Measurements from ENCODE around the gene EEF1A2.

EEF1A2 gene

DNA sequence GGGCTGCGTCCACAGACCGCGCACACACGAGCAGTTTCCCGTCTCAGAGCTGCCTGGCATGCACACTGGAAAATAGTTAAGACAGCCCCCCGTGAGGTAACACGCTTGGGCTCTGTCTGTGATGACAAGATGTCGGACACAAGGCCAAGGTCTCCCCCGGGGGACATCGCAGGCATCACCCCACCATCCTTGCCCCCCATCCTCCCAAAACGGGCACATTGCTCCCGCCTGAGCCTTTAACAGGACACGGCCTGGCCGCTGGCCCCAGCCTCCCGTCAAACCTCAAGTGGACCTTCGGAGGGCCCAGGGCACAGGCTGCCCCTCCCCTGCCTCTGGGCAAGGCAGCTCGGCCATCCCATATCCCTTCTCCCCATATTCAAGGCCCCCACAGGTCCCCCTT, 32.0 kb downstream of the EEF1A2 start:
- no peak for DNase-seq

DNA sequence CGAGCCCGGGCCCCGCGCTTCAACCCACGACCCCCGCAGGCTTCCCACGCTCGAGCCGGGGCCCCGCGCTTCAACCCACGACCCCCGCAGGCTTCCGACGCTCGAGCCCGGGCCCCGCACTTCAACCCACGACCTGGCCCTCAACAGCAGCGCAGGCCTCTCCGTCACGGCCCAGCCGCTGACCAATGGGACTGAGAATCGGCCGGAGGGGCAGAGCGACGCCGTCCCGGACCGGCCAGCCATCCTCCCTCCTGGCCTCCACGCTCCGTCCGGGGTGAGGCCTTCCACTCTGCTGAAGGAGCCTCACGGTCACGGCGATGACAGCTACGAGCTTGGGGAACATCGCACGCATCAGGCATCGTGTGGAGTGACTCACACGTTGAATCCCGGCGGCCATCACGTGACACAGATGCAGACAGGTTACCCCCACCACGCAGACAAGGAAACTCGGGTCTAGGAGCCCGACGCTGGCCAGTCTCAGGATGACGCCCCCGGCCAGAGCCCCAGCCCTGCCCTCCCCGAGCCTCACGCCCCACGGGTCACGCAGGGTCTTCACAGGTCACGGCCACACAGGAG, 32.5 kb downstream of the EEF1A2 start:
- no peak for DNase-seq

DNA sequence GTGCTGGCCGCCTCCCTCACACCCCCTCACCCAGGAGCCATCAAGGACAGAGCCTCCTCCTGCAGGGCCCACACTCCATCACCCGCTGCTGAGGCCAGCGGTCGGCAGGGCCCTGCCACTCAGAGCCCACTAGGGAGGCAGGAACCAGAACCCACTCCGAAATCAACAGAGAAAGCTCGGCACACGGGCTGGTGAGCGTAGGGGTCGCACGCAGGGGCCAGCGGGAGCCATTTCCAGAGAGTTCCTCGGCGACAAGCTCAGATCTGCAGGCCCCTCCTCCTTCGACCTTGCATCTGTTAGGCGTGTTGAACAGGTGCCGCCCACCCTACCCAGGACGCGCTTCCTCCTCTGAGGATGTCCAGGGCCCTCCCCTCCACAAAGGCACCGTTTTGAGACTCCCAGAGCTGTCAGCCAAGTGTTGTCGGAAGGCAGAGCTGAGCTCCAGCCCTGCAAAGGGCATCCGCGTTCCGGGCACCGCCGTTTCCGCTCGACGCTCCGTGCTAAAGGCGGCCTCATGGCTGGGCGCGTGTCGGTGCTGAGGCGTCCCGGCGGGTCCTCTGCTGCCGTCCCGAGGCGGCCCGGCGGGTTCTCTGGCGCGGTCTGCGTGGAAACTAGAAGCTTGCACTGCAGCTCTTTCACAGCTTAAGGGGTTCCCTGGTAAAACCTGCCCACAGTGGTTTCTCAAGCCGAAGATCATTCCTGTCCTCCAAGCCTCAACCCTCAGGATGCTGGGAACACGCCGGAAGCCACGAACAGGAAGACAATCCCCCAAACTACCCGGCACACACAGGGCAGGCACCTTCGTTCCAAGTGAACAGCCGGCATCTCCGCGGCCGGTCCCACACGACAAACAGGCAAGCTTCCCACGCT, 33.3 kb downstream of the EEF1A2 start:
- no peak for DNase-seq

DNA sequence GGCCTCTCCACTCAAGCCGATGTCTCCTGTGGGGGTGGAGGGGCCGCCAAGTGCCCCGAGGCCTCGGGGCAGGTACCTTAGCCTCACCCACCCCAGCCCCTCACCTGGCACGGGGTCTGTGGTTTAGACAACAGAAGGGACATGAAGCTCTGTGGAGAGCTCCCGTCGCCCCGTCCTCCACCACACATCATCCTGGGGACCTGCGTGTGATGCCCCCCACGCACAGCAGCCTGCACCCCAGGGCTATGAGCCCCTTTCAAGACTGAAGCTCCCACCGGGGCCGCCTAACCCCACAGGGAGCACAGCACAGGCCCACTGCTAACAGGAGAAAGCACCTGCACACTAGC, 34.6 kb downstream of the EEF1A2 start:
- no peak for DNase-seq

DNA sequence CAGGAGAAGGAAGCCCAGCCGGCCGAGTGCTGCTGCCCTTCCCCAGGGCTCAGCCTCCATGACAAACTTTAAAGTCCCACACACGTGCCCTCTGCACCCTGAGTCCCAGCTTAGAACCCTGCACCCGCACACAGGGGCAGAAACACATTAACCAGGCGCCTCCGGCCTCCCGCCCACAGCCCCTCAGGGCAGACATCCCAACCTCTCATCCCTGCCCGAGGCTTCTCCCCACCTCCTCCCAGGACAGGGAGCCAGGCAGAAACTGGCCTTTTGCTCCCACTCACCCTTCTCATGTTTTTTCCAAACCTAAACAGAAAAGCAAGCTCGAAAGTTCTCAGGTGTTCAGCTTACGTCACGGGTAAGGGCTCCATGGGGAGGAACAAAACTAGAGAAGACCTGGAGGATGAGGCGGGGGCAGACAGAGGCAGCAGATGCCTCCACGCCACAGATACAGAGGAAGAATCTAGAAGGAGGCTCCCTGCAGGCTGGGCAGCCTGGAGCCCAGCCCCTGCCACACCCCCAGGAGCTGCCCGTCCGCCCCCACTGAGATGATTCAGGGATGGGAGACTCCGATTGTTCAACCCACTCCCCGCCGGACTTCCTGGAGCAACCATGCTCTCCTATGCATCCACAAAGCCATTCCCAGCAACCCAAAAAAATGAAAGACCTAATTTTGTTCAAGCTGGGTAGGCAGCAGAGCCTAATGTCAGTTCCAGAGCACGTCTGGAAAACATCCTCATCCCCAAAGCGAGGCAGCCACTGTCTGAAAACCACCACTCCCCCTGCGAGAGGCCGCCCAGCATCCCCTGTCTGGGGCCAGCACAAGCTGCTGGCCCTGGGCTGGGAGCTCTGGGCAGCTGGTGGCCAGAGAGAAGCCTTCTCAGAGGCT, 35.2 kb downstream of the EEF1A2 start:
- no peak for DNase-seq

DNA sequence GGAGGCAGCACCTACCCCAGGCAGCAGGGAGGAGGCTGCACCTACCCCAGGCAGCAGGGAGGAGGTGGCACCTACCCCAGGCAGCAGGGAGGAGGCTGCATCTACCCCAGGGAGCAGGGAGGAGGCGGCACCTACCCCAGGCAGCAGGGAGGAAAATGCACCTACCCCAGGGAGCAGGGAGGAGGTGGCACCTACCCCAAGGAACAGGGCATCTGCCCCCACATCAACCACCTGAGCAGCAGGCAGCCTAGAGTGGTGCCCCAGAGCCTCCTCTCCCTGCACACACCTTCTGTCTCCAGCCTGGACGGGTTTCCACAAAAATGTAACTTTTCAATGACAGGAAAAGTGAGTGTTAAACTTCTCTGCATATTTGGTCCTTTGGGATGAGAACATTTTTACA, 36.6 kb downstream of the EEF1A2 start:
- DNase-seq = no peak

DNA sequence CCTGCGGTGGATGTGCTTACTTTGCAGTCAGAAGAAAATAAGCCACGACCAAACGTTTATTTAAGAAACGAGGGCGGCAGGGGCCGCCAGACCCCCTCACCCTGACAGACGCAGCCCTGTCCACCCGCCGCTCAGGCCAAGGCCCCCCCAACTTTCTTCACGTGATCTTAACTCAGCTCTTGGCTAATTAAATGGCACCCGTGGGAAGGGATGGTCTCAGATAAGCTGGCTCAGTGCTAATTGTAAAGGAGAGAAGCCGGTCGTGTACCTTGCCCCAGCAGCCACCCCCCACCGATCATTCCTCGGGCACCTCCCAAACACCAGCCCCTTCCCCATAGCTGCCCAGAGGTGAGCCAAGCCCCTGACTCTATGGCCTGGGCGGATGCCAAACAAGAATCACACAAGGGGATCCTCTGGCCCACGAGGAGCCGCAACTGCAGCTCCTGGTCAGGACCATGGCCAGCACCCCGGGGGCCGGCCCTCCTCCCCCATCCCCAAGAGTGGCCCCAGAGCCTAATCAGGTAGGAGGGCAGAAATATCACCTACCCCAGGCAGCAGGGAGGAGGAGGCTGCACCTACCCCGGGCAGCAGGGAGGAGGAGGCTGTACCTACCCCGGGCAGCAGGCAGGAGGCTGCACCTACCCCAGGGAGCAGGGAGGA, 37.6 kb downstream of the EEF1A2 start:
- no peak for DNase-seq

DNA sequence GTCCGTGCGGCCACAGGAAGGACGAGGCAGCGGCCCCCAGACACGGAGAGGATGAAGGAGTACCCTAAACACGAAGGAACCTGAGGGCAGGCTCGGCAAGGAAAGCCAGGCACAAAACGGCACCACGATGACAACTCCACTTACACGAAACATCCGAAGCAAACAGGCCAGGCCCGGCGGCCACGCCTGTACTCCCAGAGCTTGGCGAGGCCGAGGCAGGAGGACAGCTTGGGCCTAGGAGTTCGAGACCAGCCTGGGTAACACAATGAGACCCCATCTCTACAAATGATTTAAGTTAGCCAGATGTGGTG, 39.9 kb downstream of the EEF1A2 start:
- no peak for DNase-seq

DNA sequence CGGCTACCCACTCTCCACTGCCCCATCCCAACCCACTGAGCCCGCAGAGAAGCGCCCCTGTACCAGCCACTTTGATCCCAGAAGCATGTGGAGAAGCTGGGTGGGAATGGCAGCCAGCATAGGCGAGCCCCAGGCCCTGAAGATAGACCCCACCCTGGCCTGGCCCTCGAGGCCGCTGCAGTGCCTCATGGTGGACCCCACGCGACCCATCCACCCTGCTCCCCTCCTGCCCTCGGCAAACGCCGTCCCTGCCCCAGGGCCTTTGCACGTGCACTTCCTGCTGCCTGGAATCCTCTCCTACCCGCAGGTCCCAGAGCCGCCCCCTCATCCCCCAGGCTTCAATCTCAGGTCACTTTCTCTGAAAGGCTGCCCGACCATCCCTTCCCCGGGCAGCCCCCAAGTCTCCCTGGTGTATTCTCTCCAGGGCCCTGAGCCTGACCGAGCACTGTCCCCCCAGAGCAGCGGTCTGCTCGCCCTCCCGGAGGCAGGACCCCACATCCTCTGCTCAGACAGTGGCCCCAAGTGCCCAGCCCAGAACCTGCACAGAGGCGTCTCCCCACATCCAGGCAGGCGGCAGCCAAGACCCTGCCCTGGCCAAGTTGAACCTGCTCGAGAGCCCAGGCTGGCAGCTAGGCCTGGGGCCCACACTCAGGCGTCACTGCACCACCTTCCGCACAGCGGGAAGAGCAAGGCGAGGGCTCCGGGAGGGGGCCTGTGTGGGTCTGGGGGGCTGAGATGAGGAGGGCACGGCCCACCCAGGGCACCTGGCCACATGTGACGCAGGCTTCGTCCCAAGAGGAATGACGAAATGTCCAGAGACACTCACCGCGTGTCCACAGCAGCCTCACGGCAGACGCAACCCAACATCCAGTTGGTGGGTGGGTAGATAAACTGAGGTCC, 40.5 kb downstream of the EEF1A2 start:
- DNase-seq = no peak

DNA sequence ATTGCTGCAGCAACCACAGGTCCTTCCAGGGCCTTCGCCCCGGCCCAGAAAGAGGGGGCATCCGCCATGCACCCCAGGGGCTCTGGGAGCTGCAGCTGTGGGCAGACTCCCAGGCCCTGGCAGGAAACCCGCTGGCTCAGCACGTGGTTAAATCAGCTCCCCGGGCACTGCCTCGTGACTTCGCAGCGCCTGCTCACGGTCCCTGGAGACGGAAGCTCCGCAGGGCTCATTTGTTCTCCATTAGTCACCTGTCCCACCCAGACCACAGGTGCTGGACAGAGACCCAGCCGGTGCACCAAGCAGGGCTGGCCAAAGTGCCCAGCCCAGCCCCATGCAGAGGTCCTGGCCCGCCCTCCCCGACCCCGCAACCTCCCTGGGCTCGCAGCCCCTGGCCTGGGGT, 41.1 kb downstream of the EEF1A2 start:
- DNase-seq = no peak

DNA sequence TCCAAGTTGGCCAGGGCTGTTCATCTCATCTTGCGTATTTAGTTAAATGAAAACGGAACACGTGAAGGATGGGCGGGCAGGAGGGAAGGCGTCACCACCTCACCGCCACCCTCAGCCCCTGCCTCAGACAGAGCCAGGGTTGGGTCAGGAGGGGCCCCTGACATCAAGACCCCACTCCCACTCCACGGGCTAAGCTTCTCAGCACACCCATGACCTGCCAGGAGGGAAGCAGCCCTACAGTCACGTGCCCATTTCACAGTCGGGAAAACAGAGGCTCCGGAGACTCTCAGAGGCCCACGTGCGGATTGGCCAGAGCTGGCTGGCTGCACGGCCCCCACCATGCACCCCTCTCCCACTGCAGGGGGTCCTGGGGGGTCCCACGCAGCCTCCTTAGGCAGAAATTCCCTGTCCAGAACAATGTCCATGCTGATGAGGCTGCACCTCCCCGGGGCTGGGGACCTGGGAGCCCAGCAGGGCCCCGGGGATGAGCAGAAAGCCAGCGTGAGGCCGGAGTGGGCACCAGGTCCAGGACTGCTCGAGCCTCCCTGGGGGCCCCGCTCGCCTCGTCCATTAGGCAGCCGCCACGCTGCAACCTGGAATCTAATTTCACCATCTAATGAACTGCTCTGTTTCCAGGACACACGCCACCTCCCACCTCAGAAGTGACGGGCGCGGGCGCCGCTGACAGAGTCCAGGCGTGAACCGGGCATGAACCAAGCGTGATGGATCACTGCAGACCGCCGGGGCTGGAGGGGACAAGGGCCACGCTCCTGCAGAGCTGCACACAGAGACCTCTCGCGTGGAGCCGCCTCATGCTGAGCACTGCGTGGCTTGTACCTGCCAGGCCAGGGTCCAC, 42.2 kb downstream of the EEF1A2 start:
- DNase-seq = no peak

DNA sequence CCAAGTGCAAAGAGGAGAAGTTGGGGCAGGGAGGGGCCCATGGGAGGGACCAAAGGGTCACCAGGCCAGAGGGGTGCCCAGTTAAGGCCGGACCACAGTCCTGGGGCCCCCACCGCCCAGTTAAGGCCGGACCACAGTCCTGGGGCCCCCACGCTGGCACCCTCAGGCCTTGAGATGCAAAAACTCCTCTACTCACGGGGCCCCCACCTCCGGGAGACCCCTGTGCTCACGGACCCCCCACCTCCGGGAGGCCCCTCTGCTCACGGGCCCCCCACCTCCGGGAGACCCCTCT, 43.4 kb downstream of the EEF1A2 start:
- no peak for DNase-seq

DNA sequence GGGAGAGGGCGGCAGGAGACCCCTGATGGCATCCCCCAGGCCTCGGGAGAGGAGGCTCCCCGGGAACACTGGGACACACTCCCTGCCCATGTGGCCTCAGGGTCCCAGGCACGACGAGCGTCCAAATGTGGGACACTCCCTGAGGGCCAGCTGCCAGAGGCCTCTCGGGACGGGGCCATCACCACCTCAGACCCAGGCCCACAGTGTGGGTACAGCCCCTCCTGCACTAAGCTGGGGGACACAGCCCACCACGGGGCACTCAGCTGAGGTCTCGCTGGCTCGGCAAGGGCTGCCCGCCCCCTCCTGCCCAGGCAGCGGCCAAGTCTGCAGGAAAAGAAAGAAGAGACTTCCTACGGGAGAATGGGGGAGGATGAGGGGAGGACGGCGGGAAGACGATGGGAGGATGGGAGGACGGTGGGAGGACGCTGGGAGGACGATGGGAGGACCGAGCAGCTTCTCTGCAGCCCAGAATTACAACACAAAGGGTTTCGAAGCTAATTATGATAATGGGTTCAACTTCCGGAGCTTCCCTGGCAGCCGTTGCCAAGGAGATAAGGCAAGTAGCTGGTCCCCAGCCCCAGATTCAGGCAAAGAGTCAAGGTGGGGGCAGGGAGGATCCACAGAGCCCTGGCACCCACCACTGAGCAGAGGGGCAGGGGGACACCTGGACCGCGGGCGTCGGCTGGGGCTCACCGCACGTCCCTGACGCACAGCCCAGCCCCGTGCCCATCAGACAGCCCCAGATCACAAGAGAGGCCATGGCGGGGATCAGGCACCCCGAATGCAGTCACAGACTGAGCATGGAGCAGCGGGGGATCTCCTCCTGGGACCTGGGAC, 43.9 kb downstream of the EEF1A2 start:
- DNase-seq = no peak

DNA sequence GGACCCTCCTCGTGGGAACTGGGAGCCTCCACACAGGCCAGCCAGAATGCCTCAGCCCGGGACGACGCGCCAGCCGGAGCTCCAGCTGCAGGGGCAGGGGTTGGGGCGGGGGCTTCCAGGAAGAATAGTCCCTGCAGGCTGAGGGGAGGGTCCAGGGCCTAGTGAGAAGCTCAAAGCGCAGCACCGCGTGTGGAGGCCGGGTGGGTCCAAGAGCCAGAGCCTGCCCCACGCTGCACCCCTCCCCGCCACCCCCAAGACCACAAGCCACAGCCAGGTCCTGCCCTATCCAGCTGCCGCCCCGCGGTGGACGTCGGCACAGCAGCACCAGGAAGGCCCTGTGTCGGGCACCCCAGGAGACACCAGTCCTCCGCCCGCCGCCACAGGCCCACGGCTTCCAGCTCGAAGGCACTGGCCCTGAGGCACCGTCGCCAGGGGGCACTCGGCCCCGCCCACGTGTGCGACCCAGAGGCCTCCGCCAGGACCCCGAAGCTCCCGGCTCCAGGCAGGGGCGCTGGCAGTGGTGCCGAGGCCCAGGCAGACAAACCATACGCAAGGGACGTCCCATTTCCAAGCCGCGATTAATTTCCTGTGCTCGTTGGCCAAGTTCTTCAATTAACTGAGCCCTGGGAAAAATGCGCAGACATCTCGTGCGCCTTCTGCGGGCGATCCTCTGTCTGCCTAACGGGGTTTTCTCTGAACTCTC, 45.9 kb downstream of the EEF1A2 start:
- no peak for DNase-seq

DNA sequence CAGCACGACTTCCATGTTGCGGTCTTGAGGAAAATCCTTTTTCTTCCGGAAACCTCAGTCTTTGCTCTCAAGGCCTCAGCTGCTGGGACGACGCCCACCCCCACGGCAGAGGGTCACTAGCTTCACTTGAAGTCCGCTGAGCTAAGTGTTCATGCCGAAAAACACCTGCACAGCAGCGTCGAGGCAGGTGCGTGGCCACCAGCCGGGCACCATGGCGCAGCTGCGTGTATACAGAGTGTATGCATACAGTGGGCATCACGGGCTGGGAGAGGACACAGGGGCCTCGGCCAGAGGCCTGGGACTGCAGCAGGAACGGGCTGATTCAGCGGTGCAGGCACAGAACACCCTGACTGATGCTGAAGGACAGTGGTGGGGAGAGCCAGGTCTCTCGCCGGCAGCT, 46.5 kb downstream of the EEF1A2 start:
- no peak for DNase-seq

DNA sequence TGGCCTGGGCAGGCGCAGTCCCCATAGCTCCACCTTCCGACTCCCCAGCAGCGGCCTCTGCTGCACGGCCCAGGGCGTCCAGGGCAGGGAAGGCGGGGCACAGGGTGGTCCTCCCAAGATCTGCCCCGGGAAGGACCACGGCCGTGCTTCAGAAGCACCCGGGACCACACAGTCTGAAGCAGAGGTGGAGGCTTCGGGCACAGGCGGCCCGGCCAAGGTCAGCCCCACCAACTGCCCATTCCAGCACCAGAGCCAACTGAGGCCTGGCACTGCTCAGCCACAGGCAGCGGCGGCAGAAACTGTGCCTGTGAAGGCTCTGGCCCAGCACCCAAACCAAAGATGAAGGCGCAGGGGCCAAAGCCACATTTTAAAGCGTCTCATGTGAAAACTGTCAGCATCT, 47.1 kb downstream of the EEF1A2 start:
- DNase-seq = no peak

DNA sequence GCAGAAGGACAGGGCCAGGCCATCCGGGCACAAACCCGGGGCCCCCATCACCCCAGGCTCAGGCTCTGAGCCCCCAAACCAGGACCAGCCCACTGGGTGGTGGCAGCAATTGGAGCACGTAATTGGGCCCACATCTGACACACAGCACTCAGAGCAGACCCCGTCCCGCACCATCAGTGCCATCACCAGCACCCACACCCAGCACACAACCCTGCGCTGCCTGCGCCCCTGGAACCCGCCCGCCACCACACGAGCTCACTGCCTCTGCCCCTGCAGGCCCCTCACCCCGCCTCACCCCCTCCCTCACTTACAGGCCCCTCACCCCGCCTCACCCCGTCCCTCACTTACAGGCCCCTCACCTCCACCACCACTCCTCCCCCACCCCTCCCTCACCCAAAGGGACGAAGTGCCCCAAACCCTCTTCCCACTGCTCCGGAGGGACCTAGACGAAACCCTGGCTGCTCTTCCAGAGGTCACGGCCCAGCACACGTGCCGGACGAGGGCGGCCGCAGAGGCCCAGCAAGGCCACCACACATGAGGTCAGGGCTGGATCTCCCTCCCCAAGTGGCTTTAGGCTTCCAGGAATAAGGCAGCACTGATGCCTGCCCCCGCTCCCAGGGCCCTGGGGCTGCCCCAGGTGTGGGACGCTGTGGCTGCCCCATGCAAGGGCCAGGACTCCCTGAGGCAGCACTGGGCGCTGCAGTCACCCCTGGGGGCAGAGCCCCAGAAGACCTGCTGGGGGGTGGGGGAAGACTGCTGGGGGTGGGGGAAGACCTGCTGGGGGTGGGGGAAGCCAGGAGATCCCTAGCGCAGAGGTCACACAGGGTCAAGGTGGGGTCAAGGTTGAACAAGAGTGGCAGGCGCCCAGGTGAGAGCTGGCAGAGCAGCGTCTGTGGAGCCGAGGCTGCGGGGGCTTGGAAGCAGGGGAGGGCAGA, 48.8 kb downstream of the EEF1A2 start:
- DNase-seq = no peak

DNA sequence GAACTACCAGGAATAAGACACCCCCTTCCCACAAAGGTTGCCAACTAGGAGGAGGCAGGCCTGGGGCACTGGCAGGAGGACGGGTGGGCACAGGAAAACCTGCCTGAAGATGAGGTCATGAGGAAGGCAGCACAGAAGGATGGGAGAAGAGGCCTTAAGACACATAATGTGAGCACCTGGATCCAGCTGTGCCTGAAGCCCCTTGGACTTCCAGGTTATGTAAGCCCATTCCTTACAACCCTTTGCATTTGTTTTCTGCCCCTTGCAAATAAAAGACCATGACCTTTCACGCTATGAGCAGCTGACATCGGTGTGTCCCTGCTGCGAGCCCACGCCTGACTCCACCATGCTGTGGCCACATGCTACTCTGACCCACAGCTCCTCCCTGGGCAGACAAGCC, 49.9 kb downstream of the EEF1A2 start:
- DNase-seq = no peak

DNA sequence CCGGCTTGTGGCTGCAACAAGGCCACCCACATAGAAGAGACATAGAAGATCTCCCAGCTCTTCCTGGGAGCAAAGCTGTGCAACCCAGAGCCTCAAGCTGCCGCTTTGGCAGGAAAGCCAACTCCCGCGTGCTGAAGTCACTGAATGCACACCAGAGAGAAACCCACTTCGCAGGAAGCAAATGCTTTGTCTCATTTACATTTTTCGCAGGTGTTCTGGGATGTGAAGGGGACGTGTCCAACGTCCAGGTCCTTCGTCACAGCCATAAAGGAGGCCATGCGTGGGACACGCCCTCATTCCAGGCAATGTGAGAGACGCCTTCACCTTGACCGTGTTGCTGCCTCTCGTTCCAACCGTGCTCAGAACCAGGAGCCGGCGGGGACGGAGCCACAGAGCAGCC, 50.9 kb downstream of the EEF1A2 start:
- no peak for DNase-seq
